GM12878 (cell line): Measurements from ENCODE around the gene FBXO8. TPM values are rescaled to one million over a fixed set of nuclear protein-coding genes. Genes with fewer than 3 reads are reported as not detected.

ENCODE experiments used
- ATAC-seq: fragments of 200-7000 bp; cut with Tn5 transposase; 3 replicates; pipeline ENCODE4 v1.9.1; 2020; ENCODE audit warnings: mild to moderate bottlenecking, moderate library complexity
- BruUV-seq: library from RNA; stranded (reverse); fragments of 400-500 nt; replicated peaks from 2 replicates; lab custom pipeline; 2021; lab: Mats Ljungman, UMichigan
- CTCF ChIA-PET: fragments of 300-600 bp; sonication (Branson Sonifier 250); formaldehyde crosslinking; extraction: SDS; loops from one replicate; lab custom pipeline; 2021; ENCODE audit warnings: inconsistent platforms; lab: Yijun Ruan, JAX
- POLR2A ChIA-PET: fragments of 350-600 bp; formaldehyde crosslinking; extraction: SDS; loops from one replicate; lab custom pipeline; 2021; ENCODE audit warnings: inconsistent platforms; lab: Charles Lee
- RAD21 ChIA-PET: fragments of 300-600 bp; sonication (Branson Sonifier 250); formaldehyde crosslinking; loops from one replicate; lab custom pipeline; 2023; ENCODE audit warnings: antibody characterized with exemption; ENCODE audit not compliant: unreplicated experiment; lab: Charles Lee
- SMC1A ChIA-PET: fragments of 300-600 bp; sonication (Branson Sonifier 250); formaldehyde crosslinking; loops from one replicate; lab custom pipeline; 2023; ENCODE audit not compliant: unreplicated experiment, uncharacterized antibody; lab: Charles Lee
- DNase-seq: peaks from one replicate; pipeline ENCODE4 v3.0.0-alpha.2; 2011; ENCODE audit warnings: low read depth, low spot score
- FAIRE-seq: peaks from 3 replicates; lab custom pipeline; 2011; peaks lifted over from hg19 to GRCh38; lab: Jason Lieb, UNC
- H2AFZ ChIP-seq: 2 replicates; pipeline ENCODE4 v1.6.0; 2011; ENCODE audit warnings: low read depth, low read length, control low read depth; ENCODE audit not compliant: control insufficient read depth
- H3K27ac ChIP-seq: 2 replicates; pipeline ENCODE4 v1.5.1; 2011; ENCODE audit warnings: control low read depth; ENCODE audit not compliant: control insufficient read depth, insufficient read depth
- H3K27me3 ChIP-seq, 2 experiments: replicated peaks in 1 of 2; 2 replicates each; pipeline versions ENCODE4 v1.6.0 to v1.6.1; 2011; ENCODE audit warnings: low read length in 1 of 2; ENCODE audit not compliant: control insufficient read depth in 2 of 2, insufficient read depth in 2 of 2
- H3K36me3 ChIP-seq, 2 experiments: 2 replicates each; pipeline ENCODE4 v1.5.1; 2011; ENCODE audit warnings: low read length in 1 of 2; ENCODE audit not compliant: control insufficient read depth in 2 of 2, insufficient read depth in 2 of 2
- H3K4me1 ChIP-seq: 2 replicates; pipeline ENCODE4 v1.6.1; 2011; ENCODE audit warnings: mild to moderate bottlenecking, low read length, moderate library complexity, mixed read lengths; ENCODE audit not compliant: control insufficient read depth, insufficient read depth
- H3K4me2 ChIP-seq: 2 replicates; pipeline ENCODE4 v1.6.0; 2011; ENCODE audit warnings: control low read depth; ENCODE audit not compliant: control insufficient read depth, insufficient read depth
- H3K4me3 ChIP-seq: fragments of 200-600 bp; sonication (generic); 2 replicates; pipeline ENCODE4 v1.5.1; 2016
- H3K79me2 ChIP-seq: 2 replicates; pipeline ENCODE4 v1.6.0; 2011; ENCODE audit warnings: low read length; ENCODE audit not compliant: control insufficient read depth, insufficient read depth
- H3K9ac ChIP-seq: 2 replicates; pipeline ENCODE4 v1.8.0; 2011; ENCODE audit warnings: low read length, control low read depth, mixed read lengths; ENCODE audit not compliant: control insufficient read depth, insufficient read depth
- H3K9me3 ChIP-seq: replicated peaks from 3 replicates; pipeline ENCODE4 v1.5.1; 2011; ENCODE audit warnings: mild to moderate bottlenecking, low read length; ENCODE audit not compliant: control insufficient read depth, insufficient read depth
- H4K20me1 ChIP-seq: 2 replicates; pipeline ENCODE4 v1.6.0; 2011; ENCODE audit not compliant: control insufficient read depth, insufficient read depth
- CBX3 ChIP-seq: fragments of 200-600 bp; sonication (generic); IDR thresholded peaks from 2 replicates; pipeline ENCODE4 v1.6.1; 2016; ENCODE audit warnings: low read depth, borderline replicate concordance
- CHD2 ChIP-seq: IDR thresholded peaks from 2 replicates; pipeline ENCODE4 v1.6.1; 2011; ENCODE audit warnings: low read depth, low read length, improper control_type of control experiment, borderline replicate concordance
- SUZ12 ChIP-seq: fragments of 200-600 bp; sonication (generic); IDR thresholded peaks from one replicate; pipeline ENCODE4 v1.6.1; 2018; ENCODE audit warnings: antibody characterized with exemption, mild to moderate bottlenecking; ENCODE audit not compliant: unreplicated experiment
- WGBS: methylation state at CpG from one replicate; pipeline ENCODE4 v1.1.6; 2016; ENCODE audit warnings: low lambda C conversion rate; ENCODE audit not compliant: insufficient replicate concordance, insufficient coverage; ENCODE audit errors: missing lambda C conversion rate; 5-methylcytosine and 5-hydroxymethylcytosine counted together
- in situ Hi-C: fragments of 300-500 bp; cut with MboI; formaldehyde crosslinking; loops from 9 replicates; pipeline ENCODE4 v1.14.3; 2018; ENCODE audit warnings: mixed read lengths
- intact Hi-C: fragments of 100-400 bp; cut with micrococcal nuclease; formaldehyde crosslinking; loops from one replicate; pipeline ENCODE4 v1.14.2; 2022; ENCODE audit not compliant: unreplicated experiment
- polyA plus RNA-seq, 11 experiments: library from polyadenylated mRNA; depleted of rRNA in 4 of 11; unstranded in 6 of 11; stranded (reverse) in 5 of 11; fragments of >200 nt; fragmentation: Nextera tagmentation in 4 of 11; fragmentation: Illumina TruSeq in 1 of 11; extraction: Ambion mirVana in 4 of 11; extraction: Trizol in 1 of 11; gene quantifications; 1 replicate in 1 of 11; 2 replicates in 10 of 11; pipeline versions ENCODE4 v1.2.1 to v1.2.3, GENCODE V29; 2011 to 2016; ENCODE audit warnings: inconsistent platforms in 2 of 11, missing spikeins in 2 of 11, low read depth in 1 of 11
- total RNA-seq, 4 experiments: library from RNA; depleted of rRNA in 3 of 4; stranded (reverse); fragments of >200 nt in 3 of 4; fragmentation: Illumina TruSeq in 1 of 4; extraction: Trizol in 1 of 4; gene quantifications; 2 replicates each; pipeline versions ENCODE4 v1.2.1 to v1.2.3, GENCODE V29; 2013 to 2021
- TF ChIP-seq, protein P1 (sequence below): fragments of 450-650 bp; IDR thresholded peaks from 2 replicates; pipeline ENCODE4 v1.6.1; 2016; ENCODE audit warnings: mild to moderate bottlenecking, moderate library complexity, borderline replicate concordance

Gene FBXO8
- total and polyA plus RNA-seq, 10 of the 15 experiments (the other 5 are each of a cell fraction or from before 2014, with no cell fraction given) = 11.3 to 38.1 (median 16.8) TPM

DNA sequence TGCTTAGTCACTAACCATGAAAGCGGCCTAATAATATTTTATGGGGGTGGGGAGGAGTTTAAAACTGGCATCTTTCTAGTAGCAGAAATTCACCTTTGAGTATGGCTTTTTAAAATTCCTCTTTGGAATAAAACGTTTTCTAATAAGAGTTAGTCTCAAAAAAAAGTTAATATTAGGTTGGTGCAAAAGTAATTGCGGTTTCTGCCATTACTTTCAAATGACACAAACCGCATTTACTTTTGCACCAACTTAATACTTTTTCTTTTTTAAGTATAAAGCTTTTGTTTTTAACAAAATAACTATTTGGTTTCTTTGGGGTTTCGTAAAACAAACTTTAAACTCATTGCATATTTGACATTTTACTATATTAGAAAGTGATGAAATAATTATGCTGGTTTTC lies 68.4 kb downstream of the FBXO8 start:
- Histone ChIP-seq H3K27ac (no peak overlapping the region), H3K4me3 (no peak overlapping the region), H3K4me2 (peak overlapping the region; percentile 45), H3K27me3 (peaks cover 7 to 40% of the 10 kb centered on the region in 2 experiments), H3K9ac (no peak overlapping the region), H3K4me1 (no peaks in the 10 kb centered on the region), H3K9me3 (no peaks in the 10 kb centered on the region), H3K79me2 (no peaks in the 10 kb centered on the region), H3K36me3 (no peaks in the 10 kb centered on the region), H2AFZ (no peak overlapping the region), H4K20me1 (no peaks in the 10 kb centered on the region)
- no TSS peak for BruUV-seq
- ATAC-seq (no peak), FAIRE-seq (no peak), DNase-seq (no peak)
- ChIA-PET CTCF (no interaction called here), POLR2A (no interaction called here), RAD21 (no interaction called here), SMC1A (no interaction called here)
- in situ Hi-C loops (no loop called here), intact Hi-C loops (no loop called here)
- TF ChIP-seq, protein P1, sequence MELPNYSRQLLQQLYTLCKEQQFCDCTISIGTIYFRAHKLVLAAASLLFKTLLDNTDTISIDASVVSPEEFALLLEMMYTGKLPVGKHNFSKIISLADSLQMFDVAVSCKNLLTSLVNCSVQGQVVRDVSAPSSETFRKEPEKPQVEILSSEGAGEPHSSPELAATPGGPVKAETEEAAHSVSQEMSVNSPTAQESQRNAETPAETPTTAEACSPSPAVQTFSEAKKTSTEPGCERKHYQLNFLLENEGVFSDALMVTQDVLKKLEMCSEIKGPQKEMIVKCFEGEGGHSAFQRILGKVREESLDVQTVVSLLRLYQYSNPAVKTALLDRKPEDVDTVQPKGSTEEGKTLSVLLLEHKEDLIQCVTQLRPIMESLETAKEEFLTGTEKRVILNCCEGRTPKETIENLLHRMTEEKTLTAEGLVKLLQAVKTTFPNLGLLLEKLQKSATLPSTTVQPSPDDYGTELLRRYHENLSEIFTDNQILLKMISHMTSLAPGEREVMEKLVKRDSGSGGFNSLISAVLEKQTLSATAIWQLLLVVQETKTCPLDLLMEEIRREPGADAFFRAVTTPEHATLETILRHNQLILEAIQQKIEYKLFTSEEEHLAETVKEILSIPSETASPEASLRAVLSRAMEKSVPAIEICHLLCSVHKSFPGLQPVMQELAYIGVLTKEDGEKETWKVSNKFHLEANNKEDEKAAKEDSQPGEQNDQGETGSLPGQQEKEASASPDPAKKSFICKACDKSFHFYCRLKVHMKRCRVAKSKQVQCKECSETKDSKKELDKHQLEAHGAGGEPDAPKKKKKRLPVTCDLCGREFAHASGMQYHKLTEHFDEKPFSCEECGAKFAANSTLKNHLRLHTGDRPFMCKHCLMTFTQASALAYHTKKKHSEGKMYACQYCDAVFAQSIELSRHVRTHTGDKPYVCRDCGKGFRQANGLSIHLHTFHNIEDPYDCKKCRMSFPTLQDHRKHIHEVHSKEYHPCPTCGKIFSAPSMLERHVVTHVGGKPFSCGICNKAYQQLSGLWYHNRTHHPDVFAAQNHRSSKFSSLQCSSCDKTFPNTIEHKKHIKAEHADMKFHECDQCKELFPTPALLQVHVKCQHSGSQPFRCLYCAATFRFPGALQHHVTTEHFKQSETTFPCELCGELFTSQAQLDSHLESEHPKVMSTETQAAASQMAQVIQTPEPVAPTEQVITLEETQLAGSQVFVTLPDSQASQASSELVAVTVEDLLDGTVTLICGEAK = peak; percentile 66; the same call in 1 of the 2 replicates
- TF ChIP-seq CHD2 (no peak), SUZ12 (no peak), CBX3 (no peak)
- WGBS = 20% methylated on average over 5 of the region's 5 CpGs
